GM23248 (cell line): ENCODE data around the gene PFN3.

Experiments
- EZH2 ChIP-seq: fragments of 200-600 bp; sonication (generic); IDR thresholded peaks from 2 replicates; pipeline ENCODE4 v1.6.1; 2018; ENCODE audit warnings: antibody characterized with exemption, mild to moderate bottlenecking; ENCODE audit not compliant: insufficient read depth, poor library complexity, severe bottlenecking
- EZH2phosphoT487 ChIP-seq: fragments of 200-600 bp; sonication (generic); IDR thresholded peaks from 2 replicates; pipeline ENCODE4 v1.6.1; 2018; ENCODE audit warnings: antibody characterized with exemption, moderate library complexity, mild to moderate bottlenecking, low read depth; ENCODE audit not compliant: insufficient read depth

DNA sequence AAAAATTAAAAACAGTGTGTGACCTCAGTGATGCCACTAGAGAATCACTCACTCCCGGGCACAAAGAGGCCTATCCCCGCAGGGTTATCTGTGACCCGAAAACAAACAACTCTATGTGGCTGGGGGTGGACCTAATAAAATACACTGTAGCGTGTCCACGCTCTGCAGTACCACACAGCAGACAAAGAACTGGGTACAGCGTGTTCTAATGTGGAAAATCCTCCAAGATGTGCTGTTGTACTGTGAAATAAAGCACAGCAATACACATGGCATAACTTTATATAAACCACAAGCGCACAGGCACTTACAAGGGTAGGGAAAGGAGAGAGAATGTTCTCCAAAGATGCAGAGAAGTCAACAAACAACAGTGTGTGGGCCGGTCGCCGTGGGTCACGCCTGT is 24.4 kb downstream of the PFN3 start:
- TF ChIP-seq EZH2phosphoT487 (no peak), EZH2 (no peak)
